GM18861 (cell line): Measurements from ENCODE around the gene GCLC.

Experiments
- ATAC-seq: cut with Tn5 transposase; IDR thresholded peaks from one replicate; pipeline ENCODE4 v1.9.1; 2021; ENCODE audit not compliant: unreplicated experiment

The GCLC gene

GRCh38 chr6:53458105-53458866, 86.6 kb downstream of the GCLC start:
- ATAC-seq, result no peak

- ATAC-seq, result no peak
Measured at GRCh38 chr6:53456809-53457208, 88.1 kb downstream of the GCLC start.

- ATAC-seq, result no peak
Measured at GRCh38 chr6:53455678-53456077, 89.2 kb downstream of the GCLC start.

- no peak for ATAC-seq
Measured at GRCh38 chr6:53451165-53451564, 93.7 kb downstream of the GCLC start.

- ATAC-seq, result no peak
Measured at GRCh38 chr6:53447865-53448264, 97.0 kb downstream of the GCLC start.
